CD4-positive, alpha-beta T cell treated with Interleukin-2 at 100 ng/mL for 4 hours (primary cell): ENCODE data around the gene INPP5A.
"Not testable (repeated sequence)": the region's sequence is repeated elsewhere in the genome, so short reads cannot be mapped to it uniquely, and the experiment has no call there.

Experiments
- DNase-seq: peaks from one replicate; pipeline ENCODE4 v3.0.0-alpha.2; 2020; ENCODE audit warnings: low spot score

Gene INPP5A

DNA sequence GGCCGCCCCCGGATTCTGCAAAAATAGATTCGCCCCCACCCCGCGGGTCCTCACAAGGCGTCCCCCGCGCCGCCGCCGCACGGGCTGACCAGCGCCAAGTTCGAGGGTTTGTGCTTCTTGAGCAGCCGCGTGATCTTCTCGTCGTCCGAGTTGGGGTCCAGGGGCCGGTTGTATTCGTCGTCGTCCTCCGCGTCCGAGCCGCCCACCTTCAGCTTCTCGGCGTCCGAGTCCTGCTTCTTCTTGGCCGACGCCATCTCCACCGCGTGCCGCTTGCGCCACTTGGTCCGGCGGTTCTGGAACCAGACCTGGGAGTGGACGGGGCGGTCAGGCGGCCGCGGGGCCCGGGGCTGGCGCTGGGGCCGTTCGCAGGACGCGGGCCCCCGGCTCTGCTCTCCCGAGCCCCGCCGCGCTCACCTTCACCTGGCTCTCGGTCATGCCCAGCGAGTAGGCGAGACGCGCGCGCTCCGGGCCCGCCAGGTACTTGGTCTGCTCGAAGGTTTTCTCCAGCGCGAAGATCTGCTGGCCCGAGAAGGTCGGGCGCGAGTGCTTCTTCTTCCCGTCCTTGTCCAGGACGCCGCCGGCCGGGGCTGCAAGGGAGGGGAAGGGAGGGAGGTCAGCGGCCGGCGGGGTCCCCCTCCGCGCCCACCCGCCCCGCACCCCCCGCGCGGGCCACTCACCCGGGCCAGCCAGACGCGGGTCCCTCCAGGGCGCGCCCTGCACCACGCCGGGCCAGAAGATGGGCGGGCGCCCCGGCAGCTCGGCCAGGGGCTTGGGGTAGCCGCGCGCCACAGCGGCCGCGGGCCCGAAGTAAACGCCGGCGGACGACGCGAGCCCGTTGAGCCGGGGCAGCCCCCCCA is 247.5 kb downstream of the INPP5A start:
- DNase-seq = no peak

DNA sequence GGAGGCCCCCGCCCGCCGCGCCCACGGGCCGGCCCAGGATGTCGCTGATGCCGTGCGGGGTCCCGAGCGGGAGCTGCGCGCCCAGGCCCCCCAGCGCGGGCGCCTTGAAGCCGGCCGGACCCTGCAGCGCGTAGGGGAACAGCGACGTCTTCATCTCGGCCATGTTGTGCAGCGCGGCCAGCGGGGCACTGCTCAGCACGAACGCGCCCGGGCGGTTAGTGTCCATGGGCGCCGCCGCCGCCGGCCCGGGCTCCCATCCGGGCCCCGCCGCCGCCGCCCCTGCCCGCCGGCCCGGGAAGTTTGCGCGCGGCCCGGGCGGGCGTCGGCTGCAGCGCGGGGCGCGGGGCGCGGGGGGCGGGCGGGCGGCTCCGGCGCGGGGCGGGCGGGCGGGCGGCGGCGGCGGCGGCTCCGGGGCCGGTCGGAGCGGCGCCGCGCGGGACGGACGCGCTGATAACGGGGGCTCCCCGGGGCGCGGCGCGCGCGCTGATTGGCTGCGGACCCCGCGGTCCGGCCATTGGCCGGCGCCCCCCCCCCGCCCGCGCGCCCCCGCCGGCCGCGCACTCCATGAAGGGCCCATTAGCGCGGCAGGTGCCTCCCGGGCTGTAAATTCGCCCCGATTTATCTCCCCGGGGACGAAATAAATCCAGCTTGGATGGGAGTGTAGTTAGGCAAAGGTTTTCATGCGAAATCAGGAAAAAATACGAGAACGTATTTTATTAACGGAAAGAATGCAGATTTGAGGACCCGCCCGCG is 248.3 kb downstream of the INPP5A start, which contains the start of gene NKX6-2:
NKX6-2 (minus strand) TSS at position 425 of the 753 bp plus-strand sequence; CDS start at position 226, 199 bp downstream.
- DNase-seq = no peak

DNA sequence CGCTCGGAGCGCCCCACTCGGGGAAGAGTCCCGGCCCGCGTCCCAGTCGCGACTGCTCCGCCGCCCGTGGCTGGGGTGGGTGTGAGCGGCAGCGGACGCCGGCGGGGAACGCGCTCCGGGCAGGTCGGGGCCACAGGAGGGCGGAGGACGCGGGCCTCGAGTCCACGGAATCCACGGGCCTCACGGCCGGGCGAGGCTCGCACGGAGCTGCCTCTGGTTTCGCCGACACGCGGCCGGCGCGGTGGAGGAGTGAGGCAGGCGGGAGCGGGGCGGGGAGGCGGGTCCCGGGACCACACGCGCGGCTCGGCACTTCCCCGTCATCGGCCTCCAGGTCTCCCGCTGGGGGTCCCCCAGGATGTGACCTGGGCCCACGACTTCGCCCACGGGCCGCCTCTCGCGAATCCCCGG is 248.9 kb downstream of the INPP5A start:
- DNase-seq = no peak

DNA sequence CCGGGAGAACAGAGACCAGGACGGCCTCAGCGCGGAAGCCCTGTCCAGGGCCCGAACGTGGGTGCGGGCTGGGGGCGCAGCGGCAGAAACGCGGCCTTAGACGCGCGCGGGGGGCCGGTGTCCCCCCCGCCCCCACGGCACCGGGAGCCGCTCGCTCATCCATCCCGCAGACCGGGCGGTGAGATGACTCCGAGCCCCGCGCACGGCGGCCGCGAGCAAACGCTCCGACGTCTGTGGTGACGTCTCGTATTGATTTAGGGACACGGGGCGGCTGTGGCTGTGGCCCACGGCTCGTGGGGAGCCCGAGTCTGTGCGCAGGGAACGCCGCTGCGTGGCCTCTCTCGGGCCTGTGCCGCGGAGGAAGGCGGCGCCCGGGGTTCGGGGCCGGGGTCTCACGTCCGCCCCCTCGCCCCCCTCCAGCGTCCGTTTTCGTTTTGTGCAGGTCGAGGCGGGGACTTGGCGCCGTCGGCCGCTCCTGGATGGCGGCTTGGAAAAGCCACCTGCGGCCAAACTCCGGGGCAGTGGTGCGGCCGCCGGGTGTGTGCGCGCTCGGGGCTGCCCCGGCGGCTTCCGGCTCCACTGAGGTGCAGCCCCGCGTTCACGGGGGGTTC is 249.4 kb downstream of the INPP5A start:
- DNase-seq = no peak

DNA sequence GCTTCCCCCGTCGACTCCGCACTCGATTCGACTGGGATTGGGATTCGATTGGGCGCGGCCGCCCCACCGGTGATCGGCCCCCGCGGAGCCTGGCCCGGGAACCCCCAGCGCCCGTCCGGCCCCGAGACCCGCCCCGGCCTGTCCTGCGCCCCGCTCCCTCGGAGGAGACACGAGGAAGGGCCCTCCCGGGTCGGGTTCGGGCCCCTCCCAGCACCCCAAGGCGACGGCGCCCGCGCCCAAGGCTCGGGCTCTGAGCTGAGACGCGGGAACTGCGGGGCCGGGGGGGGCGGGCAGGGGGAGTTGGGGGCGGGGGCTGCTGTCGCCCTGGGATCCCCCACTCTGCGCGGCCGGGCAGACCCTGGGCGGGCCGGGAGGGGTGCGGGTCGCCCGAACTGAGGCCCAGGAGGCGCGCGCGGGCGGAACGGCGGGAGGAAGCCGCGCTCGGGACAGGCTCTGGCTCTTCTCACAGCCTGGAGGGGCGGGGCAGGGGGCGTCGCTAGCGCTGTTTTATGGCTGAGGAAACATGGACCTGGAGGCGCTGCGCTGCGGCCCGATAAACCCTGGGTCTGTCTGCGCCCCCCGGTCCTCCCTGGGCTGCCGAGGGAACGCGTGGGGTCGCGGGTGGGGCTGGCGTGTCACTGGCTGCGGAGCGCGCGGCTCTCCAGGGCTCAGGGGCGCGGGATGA is 250.1 kb downstream of the INPP5A start:
- no peak for DNase-seq

DNA sequence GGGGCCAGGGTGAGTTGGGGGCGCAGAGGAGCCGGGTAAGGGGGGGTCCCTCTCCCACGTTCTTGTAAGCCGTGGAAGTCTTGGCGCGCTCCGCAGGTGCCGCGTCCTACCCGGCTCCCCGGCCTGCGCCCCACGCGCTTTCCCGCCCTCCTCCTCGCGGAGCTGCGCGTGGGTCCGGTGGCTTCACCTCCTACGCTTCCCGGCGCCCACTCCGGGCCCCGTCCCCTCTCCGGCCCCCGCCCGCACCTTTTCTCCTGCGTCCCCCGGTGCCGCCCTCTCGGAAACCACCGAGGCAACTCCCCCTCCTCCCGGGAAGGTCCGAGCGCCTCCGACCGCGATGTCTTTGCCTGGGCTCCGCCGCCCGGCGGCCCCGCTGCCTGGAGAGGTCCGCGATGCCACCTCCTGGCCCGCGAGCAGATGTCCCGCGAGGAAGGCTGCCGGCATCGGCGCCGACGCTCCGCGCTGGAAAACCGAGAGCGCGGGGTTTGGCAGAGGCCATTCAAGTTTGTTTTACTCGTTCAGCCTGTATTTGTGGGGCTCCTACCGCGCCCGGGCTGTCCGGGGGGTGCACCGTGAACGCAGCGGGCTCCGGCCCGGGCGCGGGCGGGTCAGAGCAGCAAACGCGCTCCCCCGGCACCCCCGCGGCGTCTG is 250.7 kb downstream of the INPP5A start:
- DNase-seq = no peak

DNA sequence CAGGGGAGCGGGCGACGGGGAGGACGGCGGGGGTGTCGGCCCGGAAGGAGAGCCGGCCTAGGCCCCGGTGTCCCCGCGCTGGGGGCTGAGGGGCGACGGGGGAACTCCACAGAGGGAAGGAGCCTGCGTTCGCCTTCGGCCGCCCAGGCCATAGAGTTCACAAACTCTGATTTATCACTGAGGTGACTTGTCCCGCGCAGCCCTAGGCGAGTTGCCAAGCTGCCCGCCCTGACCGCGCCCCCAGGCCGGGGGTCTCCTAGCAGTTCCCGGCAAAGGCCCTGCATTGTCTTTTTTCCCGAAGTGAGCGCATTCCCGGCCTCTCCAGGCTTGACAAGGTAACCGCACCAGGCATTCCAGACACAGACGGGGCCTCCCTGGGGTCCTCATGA is 251.2 kb downstream of the INPP5A start:
- no peak for DNase-seq

DNA sequence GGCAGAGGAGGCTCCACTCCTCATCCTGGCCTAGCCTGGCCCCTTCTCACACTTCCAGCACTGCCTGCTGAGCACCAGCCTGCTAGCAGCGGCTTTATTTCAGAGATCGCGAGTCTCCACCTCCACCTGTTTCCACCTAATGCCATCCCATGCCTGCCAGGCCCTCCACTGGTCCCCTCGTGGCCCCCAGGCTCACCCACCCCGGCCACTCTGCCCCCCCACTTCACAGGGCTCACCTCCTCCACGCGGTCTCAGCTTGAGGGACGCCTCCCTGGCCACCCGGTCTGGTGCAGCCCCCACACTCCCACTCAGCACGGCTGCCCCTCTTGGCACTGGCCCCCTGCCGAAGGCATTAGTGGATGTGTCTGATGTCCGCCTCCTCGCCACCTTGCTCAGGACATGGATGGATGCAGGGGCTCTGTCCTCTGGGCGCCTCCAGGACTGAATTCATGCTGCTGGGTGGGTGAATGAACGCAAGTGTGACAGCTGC is 252.1 kb downstream of the INPP5A start:
- no peak for DNase-seq

DNA sequence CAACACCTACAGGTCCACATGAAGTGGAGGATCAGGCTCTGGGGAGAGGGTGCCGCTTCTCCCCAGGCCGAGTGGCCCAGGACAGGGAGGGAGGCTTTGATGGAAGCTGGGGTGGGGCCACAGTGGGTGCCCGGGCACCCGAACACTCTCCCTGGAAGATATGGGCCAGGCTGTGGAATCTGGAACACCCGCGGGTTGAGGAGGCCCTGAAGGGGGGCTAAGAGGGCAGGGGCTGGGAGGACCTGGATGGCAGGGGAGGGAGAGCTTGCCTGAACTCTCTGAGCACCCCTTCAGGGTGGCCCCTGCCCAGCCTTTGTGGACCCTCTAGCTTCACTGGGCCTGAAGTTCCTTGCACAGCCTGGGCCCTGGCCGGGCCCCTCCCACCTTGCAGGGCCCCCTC is 252.9 kb downstream of the INPP5A start:
- DNase-seq = no peak

DNA sequence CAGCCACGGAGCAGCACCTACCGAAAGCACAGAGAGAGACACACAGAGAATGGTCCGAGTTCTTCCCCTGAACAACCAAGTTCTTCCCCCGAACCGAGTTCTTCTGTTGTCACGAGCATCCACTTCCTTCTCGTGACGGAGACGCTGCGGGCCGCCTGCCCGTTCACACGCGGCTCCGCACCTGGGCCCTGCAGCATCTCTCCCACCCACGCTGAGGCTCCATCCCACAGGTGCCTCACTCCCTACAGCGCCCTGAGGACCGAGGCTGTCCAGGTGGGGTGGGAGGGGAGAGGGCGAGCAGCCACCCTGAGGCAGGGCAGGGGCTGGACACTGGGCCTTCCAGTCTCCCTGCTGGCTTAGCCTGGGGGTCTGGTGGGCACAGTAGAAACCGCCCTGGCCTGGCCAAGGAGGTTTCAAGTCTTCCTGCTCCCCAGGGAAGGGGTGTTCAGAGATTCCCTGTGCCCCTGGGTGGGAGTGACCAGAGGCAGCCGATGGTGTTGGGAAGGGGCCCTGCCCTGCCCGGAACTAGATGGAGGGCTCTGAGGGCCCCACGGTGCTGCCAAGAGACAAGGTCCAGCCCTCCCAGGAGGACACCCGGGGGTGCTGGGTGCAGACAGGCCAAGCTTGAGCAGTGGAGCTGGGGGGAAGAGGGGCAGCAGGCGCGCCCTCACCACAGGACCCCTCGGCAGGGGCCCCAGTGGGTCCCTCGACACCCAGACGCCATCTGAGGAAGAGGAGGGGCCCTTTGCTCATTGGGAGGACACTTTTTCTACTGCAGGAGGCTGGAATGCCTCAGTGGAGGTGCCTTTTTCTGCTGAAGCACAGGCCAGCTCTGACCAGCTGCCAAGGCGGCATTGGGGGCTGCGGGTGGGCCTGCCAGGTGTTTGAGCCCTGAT is 253.6 kb downstream of the INPP5A start:
- no peak for DNase-seq

DNA sequence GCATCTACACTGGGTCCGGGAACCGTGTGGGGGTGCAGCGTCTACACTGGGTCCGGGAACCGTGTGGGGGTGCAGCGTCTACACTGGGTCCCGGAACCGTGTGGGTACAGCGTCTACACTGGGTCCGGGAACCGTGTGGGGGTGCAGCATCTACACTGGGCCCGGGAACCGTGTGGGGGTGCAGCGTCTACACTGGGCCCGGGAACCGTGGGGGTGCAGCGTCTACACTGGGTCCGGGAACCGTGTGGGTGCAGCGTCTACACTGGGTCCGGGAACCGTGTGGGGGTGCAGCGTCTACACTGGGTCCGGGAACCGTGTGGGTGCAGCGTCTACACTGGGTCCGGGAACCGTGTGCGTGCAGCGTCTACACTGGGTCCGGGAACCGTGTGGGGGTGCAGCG is 254.5 kb downstream of the INPP5A start:
- DNase-seq = not testable (repeated sequence)

DNA sequence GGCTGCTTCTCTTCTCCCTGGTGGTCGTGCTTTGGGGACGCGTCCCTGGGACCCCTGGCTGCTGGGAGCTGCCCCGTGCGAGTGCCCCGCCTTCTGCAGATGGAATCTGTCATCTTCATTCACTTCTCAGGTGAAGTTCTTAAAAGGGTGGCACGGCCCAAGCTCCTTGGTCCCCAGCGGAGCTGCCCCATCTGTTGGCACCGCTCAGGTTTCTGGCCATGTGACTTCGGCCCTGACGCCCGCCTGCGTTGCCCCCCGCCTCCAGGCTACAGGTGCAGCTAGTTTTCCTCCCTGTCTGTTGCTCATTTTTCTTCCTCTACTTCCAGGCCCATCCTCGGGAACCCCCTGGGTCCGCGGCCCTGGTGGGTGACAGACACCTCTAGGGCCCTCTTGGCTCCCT is 255.2 kb downstream of the INPP5A start:
- DNase-seq = no peak

DNA sequence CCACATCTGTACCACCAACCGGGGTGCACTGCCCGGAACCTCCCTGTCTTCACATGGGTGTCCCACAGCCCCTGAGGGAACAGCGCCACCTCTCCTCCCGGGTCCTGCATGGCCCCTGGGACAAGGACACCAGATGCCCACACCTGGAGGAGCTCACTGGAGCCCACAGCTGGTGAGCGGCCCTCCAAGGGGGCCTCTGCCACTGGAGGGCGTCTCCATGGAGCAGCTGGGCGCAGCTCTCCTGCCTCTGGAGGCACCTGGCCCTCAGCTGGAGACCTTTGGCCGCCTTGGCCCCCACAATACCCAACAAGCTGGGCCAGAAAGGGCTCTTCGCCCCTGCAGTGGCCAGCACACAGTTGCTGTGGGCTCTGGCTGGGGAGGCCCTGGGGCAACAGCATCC is 255.6 kb downstream of the INPP5A start:
- DNase-seq = no peak

DNA sequence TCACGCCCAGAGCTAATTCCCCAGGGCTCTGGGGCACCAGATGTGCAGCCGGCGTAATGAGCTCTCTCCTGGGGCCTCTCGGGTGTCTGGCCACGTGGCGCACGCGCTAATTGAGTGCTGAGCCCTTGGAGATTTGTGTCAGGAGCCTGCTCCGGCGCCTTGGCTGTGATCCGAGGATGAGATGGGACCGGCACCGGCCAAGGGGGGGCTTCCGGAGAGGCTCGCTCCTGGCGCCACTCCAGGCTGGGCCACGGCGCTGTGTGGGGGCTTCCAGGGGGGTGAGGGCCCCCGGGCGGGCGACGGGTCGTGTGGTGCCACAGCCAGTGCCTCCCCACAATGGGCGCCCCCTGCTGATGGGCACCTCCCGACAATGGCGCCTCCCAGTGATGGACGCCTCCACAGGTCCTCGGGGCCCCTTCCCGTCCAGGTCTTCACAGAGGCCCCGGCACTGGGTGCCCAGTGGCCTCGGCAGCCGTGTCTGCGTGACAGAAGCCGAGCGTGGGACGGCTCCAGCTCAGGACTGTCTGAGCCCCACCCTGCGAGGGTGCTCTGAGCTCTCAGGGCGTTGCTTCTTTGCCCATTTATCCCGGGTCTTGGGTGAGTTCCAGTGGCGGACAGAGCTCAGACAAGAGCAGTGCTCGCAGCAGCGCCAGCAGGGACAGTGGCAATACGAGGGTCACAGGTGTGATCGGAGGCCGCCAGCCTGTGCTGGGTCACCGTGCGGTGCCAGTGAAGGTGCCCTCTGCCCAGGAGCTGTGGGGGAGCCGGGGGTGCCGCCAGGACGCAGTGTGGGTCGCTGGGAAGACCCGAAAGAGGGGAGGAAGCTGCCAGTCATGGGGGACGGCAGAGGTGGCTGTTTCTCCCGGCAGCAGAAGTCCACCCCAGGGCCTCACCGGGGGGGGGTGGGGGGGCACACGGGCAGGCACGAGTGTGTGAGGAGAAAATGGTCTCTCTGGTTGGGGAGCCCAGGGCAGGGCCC is 256.6 kb downstream of the INPP5A start:
- no peak for DNase-seq

DNA sequence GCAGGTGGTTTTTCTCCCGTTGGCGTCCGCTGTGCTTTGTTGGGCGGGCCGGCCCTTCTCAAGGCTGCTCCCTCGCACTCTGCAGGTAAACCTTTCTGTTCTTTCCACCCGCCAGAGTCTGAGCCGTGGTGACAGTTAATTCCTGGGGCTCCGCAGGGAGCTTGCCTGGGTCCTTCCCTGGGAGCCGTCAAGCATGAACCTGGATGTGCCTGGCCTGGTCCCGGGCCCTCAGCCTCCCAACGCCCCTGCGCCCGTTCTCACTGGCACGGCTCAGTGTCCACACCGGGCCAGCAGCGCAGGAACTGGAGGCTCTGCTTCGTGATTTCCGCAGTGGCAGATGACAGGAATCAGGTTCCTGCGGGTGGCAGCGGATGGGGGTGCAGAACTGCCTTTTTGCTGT is 259.3 kb downstream of the INPP5A start:
- DNase-seq = no peak

DNA sequence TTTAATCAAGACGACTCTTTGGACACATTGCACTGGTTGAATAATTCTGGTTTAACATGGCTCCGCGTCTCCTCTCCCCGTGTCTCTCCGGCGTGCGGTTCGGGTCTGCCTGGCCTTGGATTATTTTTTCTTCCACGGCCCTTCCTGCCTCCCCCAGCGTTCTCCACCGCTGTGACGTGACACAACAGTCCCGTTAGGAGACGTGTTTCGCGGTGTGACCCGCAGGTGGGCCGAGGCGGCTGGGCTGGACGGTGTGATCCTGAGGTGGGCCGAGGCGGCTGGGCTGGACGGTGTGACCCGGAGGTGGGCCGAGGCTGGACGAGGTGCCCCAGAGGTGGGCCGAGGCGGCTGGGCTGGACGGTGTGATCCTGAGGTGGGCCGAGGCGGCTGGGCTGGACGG is 260.4 kb downstream of the INPP5A start:
- not testable (repeated sequence) for DNase-seq

DNA sequence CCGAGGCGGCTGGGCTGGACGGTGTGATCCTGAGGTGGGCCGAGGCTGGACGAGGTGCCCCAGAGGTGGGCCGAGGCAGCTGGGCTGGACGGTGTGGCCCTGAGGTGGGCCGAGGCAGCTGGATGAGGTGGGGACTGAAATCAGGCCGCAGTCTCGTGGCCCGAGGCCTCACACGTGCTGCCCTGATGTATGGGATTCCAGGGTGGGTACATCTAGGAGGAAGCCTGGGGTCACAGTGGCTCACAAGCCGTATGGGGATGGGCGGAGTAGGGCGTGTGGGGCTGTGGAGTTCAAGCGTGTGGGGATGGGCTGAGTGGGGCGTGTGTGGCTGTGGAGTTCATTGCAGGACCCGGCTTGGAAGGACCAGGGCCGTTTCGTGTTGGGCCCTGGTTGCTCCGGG is 260.8 kb downstream of the INPP5A start:
- no peak for DNase-seq

DNA sequence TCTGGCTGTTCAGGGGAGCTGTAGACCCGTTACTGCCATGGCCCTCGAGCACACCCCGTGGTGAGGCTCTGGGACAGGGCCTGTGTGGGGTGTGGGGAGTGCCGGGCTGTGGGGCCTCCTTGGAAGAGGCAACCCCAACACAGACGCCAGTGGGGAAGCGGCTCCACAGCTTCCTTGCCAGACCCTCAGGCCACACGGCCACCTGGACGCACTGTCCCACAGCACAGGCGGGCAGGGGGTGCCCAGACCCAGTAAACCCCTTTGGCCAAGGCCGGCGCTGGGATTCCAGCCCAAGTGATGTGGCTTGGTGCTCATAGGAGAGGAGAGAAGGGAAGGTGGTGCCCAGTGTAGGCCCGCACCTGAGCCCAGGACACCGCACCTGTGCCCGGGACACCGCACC is 261.3 kb downstream of the INPP5A start:
- DNase-seq = no peak

DNA sequence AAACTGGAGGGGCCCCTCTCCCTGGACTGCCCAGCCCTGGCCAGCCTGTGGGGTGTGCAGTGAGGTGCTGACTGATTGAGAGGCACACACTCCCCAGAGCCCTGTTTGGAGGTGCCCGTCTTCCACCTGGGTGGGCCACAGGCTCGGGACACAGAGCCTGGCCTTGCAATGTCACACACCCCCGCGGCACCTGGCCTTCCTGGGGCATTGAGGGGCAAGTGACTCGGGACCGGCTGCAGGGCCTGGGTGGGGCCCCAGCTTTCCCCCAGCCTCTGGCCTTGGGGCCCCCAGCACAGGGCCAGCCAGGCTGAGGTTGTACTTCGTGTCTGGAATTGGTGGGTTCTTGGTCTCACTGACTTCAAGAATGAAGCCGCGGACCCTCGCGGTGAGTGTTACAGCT is 262.3 kb downstream of the INPP5A start:
- DNase-seq = no peak
